NB4 (cell line): ENCODE data around the gene SMIM35.

Source experiments
- CTCF ChIP-seq: IDR thresholded peaks from one replicate; pipeline ENCODE4 v1.5.1; 2012; ENCODE audit warnings: low read depth, low read length
- MAX ChIP-seq: IDR thresholded peaks from 2 replicates; pipeline ENCODE4 v1.6.1; 2011; ENCODE audit warnings: low read depth, low read length
- MYC ChIP-seq: IDR thresholded peaks from 2 replicates; pipeline ENCODE4 v1.6.1; 2011; ENCODE audit warnings: low read depth, low read length
- POLR2A ChIP-seq: IDR thresholded peaks from 2 replicates; pipeline ENCODE4 v1.6.1; 2011; ENCODE audit warnings: mild to moderate bottlenecking; ENCODE audit not compliant: insufficient read length; ENCODE audit errors: extremely low read depth

- no peak for TF ChIP-seq CTCF
- no peak for TF ChIP-seq MAX
- no peak for TF ChIP-seq POLR2A
- no peak for TF ChIP-seq MYC
Measured at GRCh38 chr11:117961896-117962295, 124.9 kb downstream of the SMIM35 start.
